PC-3 (cell line): ENCODE data around the gene KRT6C. TPM values are rescaled to one million over a fixed set of nuclear protein-coding genes. Genes with fewer than 3 reads are reported as not detected.

ENCODE experiments used
- ATAC-seq: fragments of 200-7000 bp; cut with Tn5 transposase; 2 replicates; pipeline ENCODE4 v1.9.1; 2020; ENCODE audit warnings: mild to moderate bottlenecking, moderate library complexity
- BruUV-seq: library from RNA; stranded (reverse); fragments of 400-500 nt; replicated peaks from 2 replicates; lab custom pipeline; 2021; lab: Mats Ljungman, UMichigan
- CTCF ChIA-PET: fragments of 300-600 bp; sonication (Branson Sonifier 250); formaldehyde crosslinking; loops from one replicate; lab custom pipeline; 2022; ENCODE audit warnings: antibody characterized with exemption; lab: Charles Lee
- POLR2A ChIA-PET: fragments of 300-600 bp; sonication (Branson Sonifier 250); formaldehyde crosslinking; loops from one replicate; lab custom pipeline; 2022; ENCODE audit warnings: antibody characterized with exemption; ENCODE audit not compliant: unreplicated experiment; lab: Charles Lee
- DNase-seq: peaks from one replicate; pipeline ENCODE4 v3.0.0-alpha.2; 2015
- H2AFZ ChIP-seq: fragments of 300-600 bp; sonication (generic); 2 replicates; pipeline ENCODE4 v1.6.0; 2016; ENCODE audit warnings: antibody characterized with exemption, low read length
- H3F3A ChIP-seq: fragments of 300-600 bp; sonication (generic); one replicate; pipeline ENCODE4 v1.6.0; 2017; ENCODE audit warnings: antibody characterized with exemption, low read length, control low read depth, mild to moderate bottlenecking; ENCODE audit not compliant: unreplicated experiment
- H3K27ac ChIP-seq: fragments of 300-600 bp; sonication (generic); 2 replicates; pipeline ENCODE4 v1.5.1; 2016; ENCODE audit warnings: mild to moderate bottlenecking, low read length
- H3K27me3 ChIP-seq: fragments of 300-600 bp; sonication (generic); 2 replicates; pipeline ENCODE4 v1.6.1; 2016; ENCODE audit warnings: low read length, mixed read lengths
- H3K36me3 ChIP-seq: fragments of 300-600 bp; sonication (generic); 2 replicates; pipeline ENCODE4 v1.6.1; 2016; ENCODE audit warnings: low read depth, mixed run types, low read length, mixed read lengths
- H3K4me1 ChIP-seq: fragments of 300-600 bp; sonication (generic); 2 replicates; pipeline ENCODE4 v1.5.1; 2016; ENCODE audit warnings: low read length; ENCODE audit not compliant: insufficient read depth
- H3K4me2 ChIP-seq: fragments of 300-600 bp; sonication (generic); 2 replicates; pipeline ENCODE4 v1.6.0; 2016; ENCODE audit warnings: low read length
- H3K4me3 ChIP-seq: fragments of 300-600 bp; sonication (generic); 2 replicates; pipeline ENCODE4 v1.5.1; 2016; ENCODE audit warnings: mild to moderate bottlenecking, low read length, mixed read lengths
- H3K79me2 ChIP-seq: fragments of 300-600 bp; sonication (generic); 2 replicates; pipeline ENCODE4 v1.6.1; 2017; ENCODE audit warnings: low read length, mixed read lengths
- H3K9ac ChIP-seq: fragments of 300-600 bp; sonication (generic); 2 replicates; pipeline ENCODE4 v1.6.0; 2016; ENCODE audit warnings: mild to moderate bottlenecking, low read length
- H3K9me2 ChIP-seq: fragments of 300-600 bp; sonication (generic); replicated peaks from 2 replicates; pipeline ENCODE4 v1.6.1; 2016; ENCODE audit warnings: mixed run types, low read length, mixed read lengths
- H3K9me3 ChIP-seq: fragments of 300-600 bp; sonication (generic); 2 replicates; pipeline ENCODE4 v1.6.1; 2016; ENCODE audit warnings: low read length, mixed read lengths
- H4K20me1 ChIP-seq: fragments of 300-600 bp; sonication (generic); 2 replicates; pipeline ENCODE4 v1.6.1; 2016; ENCODE audit warnings: low read length, mixed read lengths
- EZH2 ChIP-seq: fragments of 300-600 bp; sonication (generic); IDR thresholded peaks from one replicate; pipeline ENCODE4 v1.6.1; 2017; ENCODE audit warnings: antibody characterized with exemption, mild to moderate bottlenecking, low read length; ENCODE audit not compliant: unreplicated experiment
- EZH2phosphoT487 ChIP-seq: fragments of 300-600 bp; sonication (generic); IDR thresholded peaks from 2 replicates; pipeline ENCODE4 v1.6.1; 2018; ENCODE audit warnings: mild to moderate bottlenecking, antibody characterized with exemption, low read length, borderline replicate concordance
- intact Hi-C: fragments of 100-400 bp; cut with micrococcal nuclease; formaldehyde crosslinking; loops from 2 replicates; pipeline ENCODE4 v1.9.0; 2023
- total RNA-seq: library from RNA; depleted of rRNA; stranded (reverse); fragments of >200 nt; gene quantifications from 2 replicates; pipeline ENCODE4 v1.2.3, GENCODE V29; 2014
- TF ChIP-seq, protein P1 (sequence below): fragments of 300-600 bp; sonication (generic); conservative IDR thresholded peaks from 2 replicates; pipeline ENCODE4 v1.5.1; 2017; ENCODE audit warnings: antibody characterized with exemption, low read depth, mild to moderate bottlenecking, low read length

Gene KRT6C
- total RNA-seq, 1 experiment from 2014 or later, result not detected

DNA sequence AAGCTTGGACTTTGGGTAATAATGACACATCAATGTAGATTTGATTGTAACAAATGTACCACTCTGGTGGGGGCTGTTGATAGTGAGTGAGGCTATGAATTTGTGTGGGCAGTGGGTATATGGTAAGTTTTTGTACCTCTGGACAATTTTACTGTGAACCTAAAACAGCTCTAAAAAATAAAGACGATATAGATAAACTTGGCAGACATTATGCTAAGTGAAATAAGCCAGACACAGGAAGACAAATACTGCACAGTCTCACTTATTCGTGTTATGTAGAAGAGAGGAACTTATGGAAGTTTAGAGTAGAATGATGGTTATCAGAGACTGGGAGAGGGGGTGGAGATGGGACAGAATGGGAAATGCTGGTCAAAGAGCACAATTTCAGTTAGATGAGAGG is 8.7 kb downstream of the KRT6C start:
- ATAC-seq (no peak), DNase-seq (no peak)
- Histone ChIP-seq H3F3A (no peaks in the 10 kb centered on the region), H4K20me1 (no peaks in the 10 kb centered on the region), H3K9ac (no peak overlapping the region), H3K4me2 (no peak overlapping the region), H3K4me1 (no peaks in the 10 kb centered on the region), H3K79me2 (no peaks in the 10 kb centered on the region), H3K4me3 (no peak overlapping the region), H3K27ac (no peak overlapping the region), H3K9me2 (no peaks in the 10 kb centered on the region), H3K9me3 (no peaks in the 10 kb centered on the region), H2AFZ (no peak overlapping the region), H3K36me3 (no peaks in the 10 kb centered on the region), H3K27me3 (no peaks in the 10 kb centered on the region)
- TF ChIP-seq EZH2phosphoT487, result no peak
- no peak for TF ChIP-seq EZH2
- TF ChIP-seq, protein P1, sequence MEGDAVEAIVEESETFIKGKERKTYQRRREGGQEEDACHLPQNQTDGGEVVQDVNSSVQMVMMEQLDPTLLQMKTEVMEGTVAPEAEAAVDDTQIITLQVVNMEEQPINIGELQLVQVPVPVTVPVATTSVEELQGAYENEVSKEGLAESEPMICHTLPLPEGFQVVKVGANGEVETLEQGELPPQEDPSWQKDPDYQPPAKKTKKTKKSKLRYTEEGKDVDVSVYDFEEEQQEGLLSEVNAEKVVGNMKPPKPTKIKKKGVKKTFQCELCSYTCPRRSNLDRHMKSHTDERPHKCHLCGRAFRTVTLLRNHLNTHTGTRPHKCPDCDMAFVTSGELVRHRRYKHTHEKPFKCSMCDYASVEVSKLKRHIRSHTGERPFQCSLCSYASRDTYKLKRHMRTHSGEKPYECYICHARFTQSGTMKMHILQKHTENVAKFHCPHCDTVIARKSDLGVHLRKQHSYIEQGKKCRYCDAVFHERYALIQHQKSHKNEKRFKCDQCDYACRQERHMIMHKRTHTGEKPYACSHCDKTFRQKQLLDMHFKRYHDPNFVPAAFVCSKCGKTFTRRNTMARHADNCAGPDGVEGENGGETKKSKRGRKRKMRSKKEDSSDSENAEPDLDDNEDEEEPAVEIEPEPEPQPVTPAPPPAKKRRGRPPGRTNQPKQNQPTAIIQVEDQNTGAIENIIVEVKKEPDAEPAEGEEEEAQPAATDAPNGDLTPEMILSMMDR, result no peak
- BruUV-seq, result no TSS peak
- intact Hi-C loops, result no loop called here
- ChIA-PET CTCF (no interaction called here), POLR2A (no interaction called here)

DNA sequence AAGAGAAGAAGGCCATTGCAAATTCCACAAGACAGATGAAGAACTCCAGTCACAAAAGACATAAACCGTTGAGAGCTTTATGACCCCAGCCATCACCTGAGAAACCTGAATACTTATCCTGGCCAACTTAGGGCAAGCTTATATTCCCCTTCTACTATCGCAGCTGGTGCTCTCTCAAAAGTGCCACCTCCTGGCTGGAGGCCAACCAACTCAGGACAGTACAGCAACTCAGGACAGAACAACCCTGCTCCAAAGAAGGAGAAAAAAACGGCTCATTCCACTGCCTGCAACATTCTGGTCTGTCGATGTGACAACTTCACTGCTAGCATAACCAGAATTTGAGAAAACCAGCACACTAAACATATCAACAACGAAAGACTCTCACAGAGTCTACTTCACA is 11.9 kb downstream of the KRT6C start:
- Histone ChIP-seq H3K9me2 (no peaks in the 10 kb centered on the region), H4K20me1 (no peaks in the 10 kb centered on the region), H3K4me3 (no peak overlapping the region), H3K9me3 (no peaks in the 10 kb centered on the region), H3F3A (no peaks in the 10 kb centered on the region), H3K27me3 (no peaks in the 10 kb centered on the region), H3K79me2 (no peaks in the 10 kb centered on the region), H2AFZ (no peak overlapping the region), H3K36me3 (no peaks in the 10 kb centered on the region), H3K27ac (no peak overlapping the region), H3K4me1 (no peaks in the 10 kb centered on the region), H3K4me2 (no peak overlapping the region), H3K9ac (no peak overlapping the region)
- no peak for TF ChIP-seq EZH2phosphoT487
- TF ChIP-seq EZH2, result no peak
- TF ChIP-seq, protein P1, result no peak
- intact Hi-C loops, result no loop called here
- POLR2A ChIA-PET, result no interaction called here
- BruUV-seq, result no TSS peak
- CTCF ChIA-PET, result no interaction called here
- ATAC-seq, result no peak
- no peak for DNase-seq

DNA sequence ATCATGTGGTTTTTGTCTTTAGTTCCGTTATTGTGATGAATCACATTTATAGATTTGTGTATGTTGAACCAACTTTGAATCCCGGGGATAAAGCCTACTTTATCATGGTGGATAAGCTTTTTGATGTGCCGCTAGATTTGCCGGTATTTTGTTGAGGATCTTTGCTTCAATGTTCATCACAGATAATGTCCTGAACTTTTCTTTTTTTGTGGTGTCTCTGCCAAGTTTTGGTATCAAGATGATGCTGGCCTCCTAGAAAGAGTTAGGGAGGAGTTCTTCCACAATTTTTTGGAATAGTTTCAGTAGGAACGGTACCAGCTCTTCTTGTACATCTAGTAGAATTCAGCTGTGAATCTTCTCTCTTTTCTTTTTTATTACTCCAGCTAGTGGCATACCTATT is 14.7 kb downstream of the KRT6C start:
- no peaks in the 10 kb centered on the region for H3F3A ChIP-seq
- no peak for ATAC-seq
- H3K36me3 ChIP-seq, result no peaks in the 10 kb centered on the region
- H3K27me3 ChIP-seq, result no peaks in the 10 kb centered on the region
- no peak overlapping the region for H3K4me3 ChIP-seq
- H3K9me2 ChIP-seq, result no peaks in the 10 kb centered on the region
- no peak for DNase-seq
- no peaks in the 10 kb centered on the region for H3K79me2 ChIP-seq
- no TSS peak for BruUV-seq
- TF ChIP-seq, protein P1, result no peak
- no peak for TF ChIP-seq EZH2
- TF ChIP-seq EZH2phosphoT487, result no peak
- intact Hi-C loops, result loop anchor here (10.0 kb wide), 1 partner anchor 64 kb away; no protein-coding TSS in a partner anchor
- H4K20me1 ChIP-seq, result no peaks in the 10 kb centered on the region
- peaks cover 24% of the 10 kb centered on the region for H3K4me1 ChIP-seq
- no peaks in the 10 kb centered on the region for H3K9me3 ChIP-seq
- ChIA-PET POLR2A (no interaction called here), CTCF (no interaction called here)
- H3K27ac ChIP-seq, result no peak overlapping the region
- no peak overlapping the region for H3K4me2 ChIP-seq
- no peak overlapping the region for H2AFZ ChIP-seq
- no peak overlapping the region for H3K9ac ChIP-seq
